OCI-LY7 (cell line): ENCODE results near the gene ENKUR. TPM values are rescaled to one million over a fixed set of nuclear protein-coding genes. Genes with fewer than 3 reads are reported as not detected.

Experiments used
- BruUV-seq: library from RNA; stranded (reverse); fragments of 400-500 nt; replicated peaks from 2 replicates; lab custom pipeline; 2021; lab: Mats Ljungman, UMichigan
- CTCF ChIA-PET: fragments of 300-600 bp; sonication (Branson Sonifier 250); formaldehyde crosslinking; loops from one replicate; lab custom pipeline; 2022; ENCODE audit warnings: antibody characterized with exemption; ENCODE audit not compliant: unreplicated experiment; lab: Charles Lee
- POLR2A ChIA-PET: fragments of 300-600 bp; sonication (Branson Sonifier 250); formaldehyde crosslinking; loops from one replicate; lab custom pipeline; 2022; ENCODE audit warnings: antibody characterized with exemption; lab: Charles Lee
- DNase-seq: peaks from one replicate; pipeline ENCODE4 v3.0.0-alpha.2; 2015; ENCODE audit warnings: low spot score
- H2AFZ ChIP-seq: fragments of 200-600 bp; sonication (generic), shearing (Covaris generic); 2 replicates; pipeline ENCODE4 v1.6.1; 2014; ENCODE audit warnings: mild to moderate bottlenecking, antibody characterized with exemption, low read length, moderate library complexity
- H3K27ac ChIP-seq: fragments of 200-600 bp; sonication (generic); 2 replicates; pipeline ENCODE4 v1.5.1; 2014; ENCODE audit warnings: mixed run types, low read depth, mild to moderate bottlenecking, moderate library complexity, low read length, inconsistent platforms; ENCODE audit not compliant: poor library complexity, severe bottlenecking
- H3K36me3 ChIP-seq: fragments of 200-600 bp; sonication (generic); 2 replicates; pipeline ENCODE4 v1.6.1; 2014; ENCODE audit warnings: mild to moderate bottlenecking, antibody characterized with exemption, low read length, moderate library complexity, mixed read lengths; ENCODE audit not compliant: insufficient read depth
- H3K4me1 ChIP-seq: fragments of 200-600 bp; sonication (generic); 2 replicates; pipeline ENCODE4 v1.5.1; 2014; ENCODE audit warnings: mild to moderate bottlenecking, low read length; ENCODE audit not compliant: insufficient read depth, poor library complexity, severe bottlenecking
- H3K4me2 ChIP-seq: fragments of 200-600 bp; sonication (generic); 2 replicates; pipeline ENCODE4 v1.6.1; 2014; ENCODE audit warnings: mild to moderate bottlenecking, low read length
- H3K4me3 ChIP-seq: fragments of 200-600 bp; sonication (generic); 2 replicates; pipeline ENCODE4 v1.5.1; 2014; ENCODE audit warnings: mild to moderate bottlenecking, low read depth, low read length; ENCODE audit not compliant: poor library complexity, severe bottlenecking
- H3K79me2 ChIP-seq: fragments of 200-600 bp; sonication (generic); 2 replicates; pipeline ENCODE4 v1.6.1; 2016; ENCODE audit warnings: low read depth, mild to moderate bottlenecking, low read length, moderate library complexity, mixed read lengths; ENCODE audit not compliant: insufficient read depth
- H3K9me2 ChIP-seq: fragments of 200-600 bp; sonication (generic); 2 replicates; pipeline ENCODE4 v1.6.1; 2016; ENCODE audit warnings: mild to moderate bottlenecking, low read length, mixed read lengths; ENCODE audit not compliant: insufficient read depth
- H3K9me3 ChIP-seq: fragments of 200-600 bp; sonication (generic); 2 replicates; pipeline ENCODE4 v1.6.1; 2014; ENCODE audit warnings: mild to moderate bottlenecking, mixed run types, low read length, mixed read lengths
- H4K20me1 ChIP-seq: fragments of 200-600 bp; sonication (generic); 2 replicates; pipeline ENCODE4 v1.6.1; 2014; ENCODE audit warnings: mild to moderate bottlenecking, antibody characterized with exemption, low read length, moderate library complexity, mixed read lengths; ENCODE audit not compliant: insufficient read depth
- EZH2phosphoT487 ChIP-seq: fragments of 200-600 bp; sonication (generic); IDR thresholded peaks from 2 replicates; pipeline ENCODE4 v1.6.1; 2018; ENCODE audit warnings: low read depth, borderline replicate concordance, mild to moderate bottlenecking, mixed run types, antibody characterized with exemption, low read length, moderate library complexity, mixed read lengths
- intact Hi-C: fragments of 100-400 bp; cut with micrococcal nuclease; formaldehyde crosslinking; loops from one replicate; pipeline ENCODE4 v1.10.0; 2022; ENCODE audit not compliant: unreplicated experiment
- total RNA-seq, 2 experiments: library from RNA; depleted of rRNA in 1 of 2; stranded (reverse); fragments of >200 nt in 1 of 2; shearing (Covaris generic) in 1 of 2; gene quantifications; 2 replicates each; pipeline ENCODE4 v1.2.3, GENCODE V29; 2014 to 2022
- TF ChIP-seq, protein P1 (sequence below): fragments of 200-600 bp; sonication (generic); conservative IDR thresholded peaks from 2 replicates; pipeline ENCODE4 v1.5.1; 2014; ENCODE audit warnings: mild to moderate bottlenecking, antibody characterized with exemption, low read length, moderate library complexity, mixed read lengths

Gene ENKUR
- total RNA-seq, 2 experiments from 2014 or later: not detected

DNA sequence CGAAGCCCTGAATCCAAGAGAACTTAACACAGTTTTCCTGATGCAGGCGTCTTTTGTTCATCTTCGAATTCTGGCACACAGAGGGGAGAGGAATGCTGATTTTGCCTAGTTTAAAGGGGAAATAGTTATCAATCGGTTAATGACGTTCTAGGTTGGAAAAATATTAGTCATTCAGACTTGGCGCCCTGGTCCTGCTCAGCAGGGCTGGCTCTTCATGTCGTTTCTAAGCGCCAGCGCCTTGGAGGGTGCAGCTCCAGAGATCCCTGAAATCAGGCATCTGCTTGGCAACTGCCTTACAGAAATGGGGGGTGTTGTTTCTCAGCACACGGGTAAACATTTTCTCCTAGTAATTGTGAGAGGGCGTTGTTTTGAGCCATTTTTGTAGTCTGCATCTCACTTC lies 62.3 kb downstream of the ENKUR start:
- no peaks in the 10 kb centered on the region for H3K4me1 ChIP-seq
- BruUV-seq: no TSS peak
- intact Hi-C loops: no loop called here
- H3K36me3 ChIP-seq: no peaks in the 10 kb centered on the region
- no peak for DNase-seq
- no peak overlapping the region for H3K27ac ChIP-seq
- H3K9me2 ChIP-seq: no peaks in the 10 kb centered on the region
- POLR2A ChIA-PET: interaction anchor here (1.1 kb wide), 1 partner anchor 122 kb away, joined by 3 read pairs; no protein-coding TSS in a partner anchor
- H3K79me2 ChIP-seq: no peaks in the 10 kb centered on the region
- H3K4me3 ChIP-seq: no peak overlapping the region
- no peak overlapping the region for H3K4me2 ChIP-seq
- no peak for TF ChIP-seq EZH2phosphoT487
- TF ChIP-seq, protein P1, sequence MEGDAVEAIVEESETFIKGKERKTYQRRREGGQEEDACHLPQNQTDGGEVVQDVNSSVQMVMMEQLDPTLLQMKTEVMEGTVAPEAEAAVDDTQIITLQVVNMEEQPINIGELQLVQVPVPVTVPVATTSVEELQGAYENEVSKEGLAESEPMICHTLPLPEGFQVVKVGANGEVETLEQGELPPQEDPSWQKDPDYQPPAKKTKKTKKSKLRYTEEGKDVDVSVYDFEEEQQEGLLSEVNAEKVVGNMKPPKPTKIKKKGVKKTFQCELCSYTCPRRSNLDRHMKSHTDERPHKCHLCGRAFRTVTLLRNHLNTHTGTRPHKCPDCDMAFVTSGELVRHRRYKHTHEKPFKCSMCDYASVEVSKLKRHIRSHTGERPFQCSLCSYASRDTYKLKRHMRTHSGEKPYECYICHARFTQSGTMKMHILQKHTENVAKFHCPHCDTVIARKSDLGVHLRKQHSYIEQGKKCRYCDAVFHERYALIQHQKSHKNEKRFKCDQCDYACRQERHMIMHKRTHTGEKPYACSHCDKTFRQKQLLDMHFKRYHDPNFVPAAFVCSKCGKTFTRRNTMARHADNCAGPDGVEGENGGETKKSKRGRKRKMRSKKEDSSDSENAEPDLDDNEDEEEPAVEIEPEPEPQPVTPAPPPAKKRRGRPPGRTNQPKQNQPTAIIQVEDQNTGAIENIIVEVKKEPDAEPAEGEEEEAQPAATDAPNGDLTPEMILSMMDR: no peak
- no peaks in the 10 kb centered on the region for H3K9me3 ChIP-seq
- CTCF ChIA-PET: no interaction called here
- no peaks in the 10 kb centered on the region for H4K20me1 ChIP-seq
- no peak overlapping the region for H2AFZ ChIP-seq

DNA sequence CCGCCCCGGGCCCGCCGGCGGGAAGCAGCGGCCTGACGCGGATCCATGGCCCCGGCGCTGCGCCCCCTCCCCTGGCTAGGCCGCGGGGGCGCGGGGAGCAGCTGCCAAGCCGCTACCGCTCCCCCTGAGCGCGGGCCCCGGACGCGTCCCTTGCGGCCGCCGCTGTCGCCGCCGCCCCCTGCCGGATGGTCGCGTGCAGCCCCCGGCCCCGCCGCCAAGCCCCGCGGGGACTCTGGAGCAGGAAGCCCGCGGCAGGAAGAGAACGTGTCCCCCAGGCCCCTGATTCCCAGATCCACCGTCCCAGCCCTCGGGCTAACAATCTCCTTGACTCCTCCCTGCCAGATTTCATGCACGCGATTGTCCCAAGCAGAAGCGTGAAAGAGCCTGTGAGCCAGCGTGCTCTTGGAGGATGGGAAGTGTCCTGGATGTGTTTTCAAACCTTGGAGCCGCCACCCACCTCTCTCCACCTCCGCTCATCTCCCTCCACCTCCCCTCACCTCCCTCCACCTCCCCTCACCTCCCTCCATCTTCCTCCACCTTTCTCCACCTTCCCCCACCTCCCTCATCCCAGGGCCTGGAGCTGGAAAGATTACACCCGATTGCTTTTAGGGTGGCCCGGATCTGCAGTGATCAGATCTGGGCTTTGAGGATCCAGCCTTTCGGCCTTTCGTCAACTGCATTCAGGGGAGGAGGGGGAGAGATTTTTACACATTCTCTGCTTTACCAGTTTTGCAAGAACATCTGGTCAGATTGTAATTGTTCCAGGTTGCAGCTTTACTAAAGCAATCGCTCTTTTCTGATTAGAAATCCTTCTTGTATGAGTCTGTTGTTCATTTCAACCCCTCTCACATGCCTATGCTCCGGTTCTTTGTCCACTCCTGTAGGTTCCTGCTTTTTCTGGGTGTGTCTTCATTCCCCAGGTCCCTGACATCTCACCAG lies 63.0 kb downstream of the ENKUR start:
- BruUV-seq: no TSS peak
- H3K9me3 ChIP-seq: no peaks in the 10 kb centered on the region
- no peaks in the 10 kb centered on the region for H3K9me2 ChIP-seq
- no peaks in the 10 kb centered on the region for H4K20me1 ChIP-seq
- H3K36me3 ChIP-seq: no peaks in the 10 kb centered on the region
- ChIA-PET POLR2A (interaction anchor here (1.1 kb wide), 1 partner anchor 122 kb away, joined by 3 read pairs; no protein-coding TSS in a partner anchor), CTCF (no interaction called here)
- H3K79me2 ChIP-seq: no peaks in the 10 kb centered on the region
- DNase-seq: no peak
- H3K4me3 ChIP-seq: no peak overlapping the region
- H3K4me1 ChIP-seq: no peaks in the 10 kb centered on the region
- no peak for TF ChIP-seq EZH2phosphoT487
- TF ChIP-seq, protein P1: no peak
- H3K27ac ChIP-seq: no peak overlapping the region
- no peak overlapping the region for H2AFZ ChIP-seq
- no peak overlapping the region for H3K4me2 ChIP-seq
- intact Hi-C loops: no loop called here
